Effector memory CD4-positive, alpha-beta T cell (primary cell): ENCODE results near the gene ACTN1.

ENCODE experiments used
- DNase-seq, 3 donors: peaks; one replicate each; pipeline ENCODE4 v3.0.0-alpha.2; 2020
- H3K27ac ChIP-seq: 2 replicates; pipeline ENCODE4 v1.7.0; 2013; ENCODE audit warnings: mild to moderate bottlenecking, low read length, moderate library complexity; ENCODE audit not compliant: insufficient read depth, poor library complexity, severe bottlenecking
- H3K27me3 ChIP-seq: replicated peaks from 2 replicates; pipeline ENCODE4 v1.7.0; 2013; ENCODE audit warnings: mild to moderate bottlenecking, low read length; ENCODE audit not compliant: insufficient read depth, control insufficient read depth, poor library complexity, severe bottlenecking
- H3K36me3 ChIP-seq: 2 replicates; pipeline ENCODE4 v1.7.0; 2013; ENCODE audit warnings: mild to moderate bottlenecking, low read length, moderate library complexity; ENCODE audit not compliant: control insufficient read depth, insufficient read depth
- H3K4me1 ChIP-seq: 2 replicates; pipeline ENCODE4 v1.7.0; 2013; ENCODE audit warnings: low read length, mild to moderate bottlenecking; ENCODE audit not compliant: control insufficient read depth, insufficient read depth, poor library complexity, severe bottlenecking
- H3K4me3 ChIP-seq: 2 replicates; pipeline ENCODE4 v1.7.0; 2013; ENCODE audit warnings: low read length, low read depth, mild to moderate bottlenecking; ENCODE audit not compliant: insufficient read depth, poor library complexity, severe bottlenecking
- H3K9me3 ChIP-seq: 2 replicates; pipeline ENCODE4 v1.7.0; 2013; ENCODE audit warnings: mild to moderate bottlenecking, low read length, moderate library complexity; ENCODE audit not compliant: control insufficient read depth

ACTN1 gene

GRCh38 chr14:68945585-68946488 is 33.3 kb downstream of the ACTN1 start:
- DNase-seq, result no peak
- H3K4me1 ChIP-seq, result no peaks in the 10 kb centered on the region
- H3K27ac ChIP-seq, result no peak overlapping the region
- no peak overlapping the region for H3K4me3 ChIP-seq
- no peaks in the 10 kb centered on the region for H3K27me3 ChIP-seq
- H3K36me3 ChIP-seq, result no peaks in the 10 kb centered on the region
- no peaks in the 10 kb centered on the region for H3K9me3 ChIP-seq

- Histone ChIP-seq H3K4me1 (no peaks in the 10 kb centered on the region), H3K27ac (no peak overlapping the region), H3K27me3 (no peaks in the 10 kb centered on the region), H3K9me3 (no peaks in the 10 kb centered on the region), H3K4me3 (no peak overlapping the region), H3K36me3 (no peaks in the 10 kb centered on the region)
- no peak for DNase-seq
These were observed 33.9 kb downstream of the ACTN1 start for GRCh38 chr14:68945190-68945584.

- H3K27me3 ChIP-seq, result no peaks in the 10 kb centered on the region
- no peaks in the 10 kb centered on the region for H3K4me1 ChIP-seq
- DNase-seq, result no peak
- H3K27ac ChIP-seq, result no peak overlapping the region
- no peaks in the 10 kb centered on the region for H3K36me3 ChIP-seq
- no peaks in the 10 kb centered on the region for H3K9me3 ChIP-seq
- H3K4me3 ChIP-seq, result no peak overlapping the region
These were observed 34.9 kb downstream of the ACTN1 start for GRCh38 chr14:68944162-68944561.

DNA sequence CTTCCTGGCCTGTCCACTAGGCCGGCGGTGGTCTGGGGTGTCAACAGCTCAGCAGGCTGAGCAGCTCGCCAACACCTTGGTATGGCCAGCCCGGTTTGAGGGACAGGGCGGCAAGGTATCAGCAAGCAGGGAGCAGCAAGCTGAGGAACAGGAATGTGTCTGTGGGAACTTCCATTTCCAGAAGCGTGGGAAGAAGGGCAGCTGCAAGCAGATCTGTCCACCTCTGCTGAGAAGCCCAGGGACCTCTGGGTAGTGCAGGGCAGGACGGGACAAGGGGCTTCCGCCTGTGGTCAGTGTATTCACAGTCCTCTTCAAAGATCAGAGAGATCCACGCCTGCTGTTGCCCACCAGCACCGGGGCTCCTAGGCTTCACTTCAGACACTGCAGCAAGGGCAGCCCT is 36.0 kb downstream of the ACTN1 start:
- no peaks in the 10 kb centered on the region for H3K36me3 ChIP-seq
- no peak overlapping the region for H3K4me3 ChIP-seq
- no peaks in the 10 kb centered on the region for H3K27me3 ChIP-seq
- H3K27ac ChIP-seq, result no peak overlapping the region
- H3K4me1 ChIP-seq, result no peaks in the 10 kb centered on the region
- no peak for DNase-seq
- no peaks in the 10 kb centered on the region for H3K9me3 ChIP-seq

- no peak overlapping the region for H3K27ac ChIP-seq
- H3K9me3 ChIP-seq, result no peaks in the 10 kb centered on the region
- no peaks in the 10 kb centered on the region for H3K36me3 ChIP-seq
- DNase-seq, result no peak
- no peaks in the 10 kb centered on the region for H3K27me3 ChIP-seq
- H3K4me3 ChIP-seq, result no peak overlapping the region
- no peaks in the 10 kb centered on the region for H3K4me1 ChIP-seq
These were observed 36.6 kb downstream of the ACTN1 start for GRCh38 chr14:68942296-68943035.

DNA sequence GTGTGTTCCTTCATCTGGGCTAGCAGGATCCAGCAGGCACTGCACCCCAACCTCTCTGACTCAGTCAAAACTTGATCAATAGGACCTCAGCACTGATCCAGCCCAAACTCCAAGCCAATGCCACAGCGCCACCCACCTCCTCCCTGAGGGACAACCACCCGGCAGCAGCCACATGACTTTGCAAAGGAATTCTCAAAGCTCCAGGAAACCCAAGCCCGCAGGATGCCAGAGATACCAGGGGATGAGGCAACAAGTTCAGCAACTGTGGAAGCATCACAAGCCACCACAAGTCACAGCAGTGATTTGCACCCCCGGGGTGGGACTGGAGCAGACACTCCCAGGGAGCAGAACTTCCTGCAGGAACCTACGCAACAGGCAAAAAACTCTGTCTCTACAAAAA is 37.3 kb downstream of the ACTN1 start:
- Histone ChIP-seq H3K27me3 (no peaks in the 10 kb centered on the region), H3K36me3 (no peaks in the 10 kb centered on the region), H3K4me3 (no peak overlapping the region), H3K27ac (no peak overlapping the region), H3K4me1 (no peaks in the 10 kb centered on the region), H3K9me3 (no peaks in the 10 kb centered on the region)
- no peak for DNase-seq

DNA sequence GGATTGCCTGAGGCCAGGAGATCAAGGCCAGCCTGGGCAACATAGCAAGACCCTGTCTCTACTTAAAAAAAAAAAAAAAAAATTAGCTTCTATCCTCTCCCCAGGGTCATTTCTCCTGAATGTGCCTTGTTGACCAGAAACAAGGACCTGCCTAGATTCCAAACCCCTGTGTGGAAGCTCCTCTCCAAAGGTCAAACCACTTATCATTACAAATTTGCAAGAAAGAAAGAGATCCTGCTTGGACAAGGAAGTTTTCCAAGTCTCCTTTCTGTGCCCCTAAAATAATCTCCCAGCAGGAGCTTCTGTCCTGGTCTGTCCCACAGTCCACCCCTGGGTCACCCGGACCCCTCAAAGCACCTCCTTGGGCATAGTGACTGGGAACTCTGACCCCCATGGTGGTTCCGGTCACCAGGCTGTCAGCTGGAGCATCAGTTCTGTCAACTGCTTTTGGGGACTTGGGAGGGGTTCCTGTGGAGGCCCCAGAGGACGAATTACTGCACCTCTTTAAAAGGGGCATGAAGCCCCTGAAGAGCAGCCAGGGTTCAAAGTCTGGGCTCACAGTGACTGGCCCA is 38.4 kb downstream of the ACTN1 start:
- Histone ChIP-seq H3K4me3 (no peak overlapping the region), H3K27ac (no peak overlapping the region), H3K36me3 (no peaks in the 10 kb centered on the region), H3K27me3 (no peaks in the 10 kb centered on the region), H3K4me1 (no peaks in the 10 kb centered on the region), H3K9me3 (no peaks in the 10 kb centered on the region)
- no peak for DNase-seq

- Histone ChIP-seq H3K27ac (no peak overlapping the region), H3K9me3 (no peaks in the 10 kb centered on the region), H3K27me3 (no peaks in the 10 kb centered on the region), H3K4me3 (no peak overlapping the region), H3K4me1 (no peaks in the 10 kb centered on the region), H3K36me3 (no peaks in the 10 kb centered on the region)
- no peak for DNase-seq
These were observed 39.0 kb downstream of the ACTN1 start for GRCh38 chr14:68939893-68940613.

GRCh38 chr14:68939181-68939892 is 39.8 kb downstream of the ACTN1 start:
- Histone ChIP-seq H3K27me3 (no peaks in the 10 kb centered on the region), H3K9me3 (no peaks in the 10 kb centered on the region), H3K4me3 (no peak overlapping the region), H3K27ac (no peak overlapping the region), H3K4me1 (no peaks in the 10 kb centered on the region), H3K36me3 (no peaks in the 10 kb centered on the region)
- no peak for DNase-seq
